Measurements from ENCODE around the gene B3GNT7. TPM values are rescaled to one million over a fixed set of nuclear protein-coding genes. Genes with fewer than 3 reads are reported as not detected.

Gene B3GNT7
- total and polyA plus RNA-seq, 2 of the 8 experiments (the other 6 are each of a cell fraction or from before 2014, with no cell fraction given): 26.4 to 73.1 TPM

- TF ChIP-seq CTCF (IDR thresholded peaks at IDR 0.05; ENCODE audit: control extremely low read depth in 1 of 3, insufficient read depth in 1 of 3, low read depth in 1 of 3, low read length in 3 of 3) (no peak), ASH2L (IDR thresholded peaks at IDR 0.05; ENCODE audit: low read length) (no peak), BACH1 (IDR thresholded peaks at IDR 0.05; ENCODE audit: low read length) (no peak), POU5F1 (IDR thresholded peaks at IDR 0.05; ENCODE audit: low read depth, low read length) (0 out of 2 replicates have a peak, but pooled peaks have one; percentile 5), TAF1 (IDR thresholded peaks at IDR 0.05; ENCODE audit: low read depth, low read length) (peak; percentile 11; the same call in 1 of the 2 replicates), TAF7 (optimal IDR thresholded peaks at IDR 0.05; ENCODE audit: borderline replicate concordance, low read depth, low read length) (no peak), YY1 (IDR thresholded peaks at IDR 0.05; ENCODE audit: low read depth, low read length) (no peak)
Observed at GRCh38 chr2:231370749-231371429, 24.6 kb upstream of the B3GNT7 start (continued).
